Measurements from ENCODE around the gene MALRD1.

DNA sequence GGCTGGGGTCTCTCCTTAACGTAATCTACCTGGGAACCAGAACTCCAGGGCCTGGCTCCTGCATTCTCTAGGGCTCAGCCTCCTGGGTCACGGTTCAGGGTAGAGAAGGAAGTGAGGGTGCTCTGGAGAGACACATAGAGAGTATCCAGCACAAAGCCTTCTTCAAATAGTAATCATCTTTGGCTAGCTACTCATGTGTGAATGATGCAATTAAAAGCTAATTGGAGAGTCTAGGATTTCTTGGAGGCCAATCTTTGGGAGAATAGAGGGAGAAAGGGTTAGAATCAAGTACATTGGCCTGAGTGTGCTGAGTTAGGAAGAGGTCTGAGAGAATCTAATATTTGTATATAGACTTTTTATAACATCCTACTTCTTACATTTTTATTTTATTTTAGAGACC lies 24.0 kb upstream of the MALRD1 start:
- TF ChIP-seq EZH2 (IDR thresholded peaks at IDR 0.05; ENCODE audit: insufficient read depth, poor library complexity, severe bottlenecking) (no peak), EZH2phosphoT487 (IDR thresholded peaks at IDR 0.05; ENCODE audit: insufficient read depth, low read depth) (no peak)

Data from GM23248 (cell line).